Measurements from ENCODE around the gene A2M.
"Not testable (repeated sequence)": the region's sequence is repeated elsewhere in the genome, so short reads cannot be mapped to it uniquely, and the experiment has no call there.

- not testable (repeated sequence) for TF ChIP-seq CTCF, POLR2AphosphoS5, POLR2A (IDR thresholded peaks at IDR 0.05)
Observed at GRCh38 chr12:9139588-9140290, 24.0 kb upstream of the A2M start.

Data from upper lobe of left lung (tissue), 4 donors.